A204.1 (cell line): ENCODE measurements around the gene CTSF.
A peak's percentile ranks its signal among the peaks of the same experiment; 100 is the strongest.
"Not testable (repeated sequence)": the region's sequence is repeated elsewhere in the genome, so short reads cannot be mapped to it uniquely, and the experiment has no call there.

Experiments
- FAIRE-seq: peaks from 2 replicates; lab custom pipeline; 2012; peaks lifted over from hg19 to GRCh38; lab: Jason Lieb, UNC

The CTSF gene

DNA sequence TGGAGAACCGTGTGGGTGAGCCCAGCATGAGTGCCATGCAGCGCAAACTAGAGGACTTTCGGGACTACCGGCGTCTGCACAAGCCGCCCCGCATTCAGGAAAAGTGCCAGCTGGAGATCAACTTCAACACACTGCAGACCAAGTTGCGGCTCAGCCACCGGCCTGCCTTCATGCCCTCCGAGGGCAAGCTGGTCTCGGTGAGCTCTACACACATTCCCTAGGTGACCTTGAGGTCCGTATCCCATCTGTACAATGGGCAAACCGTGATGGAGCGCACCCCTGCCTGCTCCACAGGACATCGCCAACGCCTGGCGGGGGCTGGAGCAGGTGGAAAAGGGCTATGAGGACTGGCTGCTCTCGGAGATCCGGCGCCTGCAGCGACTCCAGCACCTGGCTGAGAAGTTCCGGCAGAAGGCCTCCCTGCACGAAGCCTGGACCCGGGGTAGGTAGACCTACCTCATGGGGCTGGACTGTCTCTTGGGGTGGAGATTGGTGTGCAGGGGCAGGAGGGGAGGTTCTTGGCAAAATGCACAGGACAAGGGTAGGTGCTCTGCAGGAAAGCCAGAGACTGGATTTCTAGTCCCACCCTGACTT is 10.6 kb downstream of the CTSF start:
- no peak for FAIRE-seq

DNA sequence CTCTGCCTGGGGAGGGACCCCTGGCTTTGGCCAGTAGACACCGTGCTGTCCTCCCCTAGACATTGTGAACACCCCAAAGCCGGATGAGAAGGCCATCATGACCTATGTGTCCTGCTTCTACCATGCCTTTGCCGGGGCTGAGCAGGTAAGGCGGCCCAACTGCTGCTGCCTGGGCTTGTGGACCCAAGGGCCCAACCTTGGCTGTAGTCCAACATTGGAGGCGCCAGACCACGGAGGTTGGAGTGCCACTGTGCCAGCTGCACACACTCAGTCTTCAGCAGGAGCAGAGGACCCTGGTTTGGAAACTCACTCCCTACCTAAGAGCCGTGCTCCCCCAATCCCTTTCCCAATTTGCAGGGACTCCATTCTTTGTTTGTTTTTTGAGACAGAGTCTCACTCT is 12.3 kb downstream of the CTSF start:
- FAIRE-seq, result no peak

DNA sequence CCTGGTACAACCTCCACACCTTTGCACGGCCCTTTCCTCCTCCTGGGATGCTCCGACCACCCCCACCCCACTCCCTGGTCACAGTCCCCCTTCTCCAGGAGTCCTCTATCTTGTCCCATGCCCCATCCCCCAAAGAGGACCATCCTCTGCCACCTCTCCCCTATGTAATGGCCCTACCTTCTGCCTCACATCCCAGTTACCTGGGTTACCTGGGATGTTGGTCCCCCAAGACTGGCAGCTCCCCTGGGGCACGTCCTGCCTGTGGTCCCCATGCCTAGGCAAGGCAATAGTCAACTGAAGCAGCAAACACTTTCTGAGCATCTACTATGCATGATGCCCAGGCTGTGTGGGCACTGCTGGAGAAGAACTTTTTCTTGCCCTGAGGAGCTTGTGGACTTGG is 13.0 kb downstream of the CTSF start:
- no peak for FAIRE-seq

GRCh38 chr11:66554602-66555001 is 13.8 kb downstream of the CTSF start:
- no peak for FAIRE-seq

GRCh38 chr11:66550887-66551286 is 17.5 kb downstream of the CTSF start:
- no peak for FAIRE-seq

GRCh38 chr11:66549696-66550095 is 18.7 kb downstream of the CTSF start:
- FAIRE-seq, result no peak

DNA sequence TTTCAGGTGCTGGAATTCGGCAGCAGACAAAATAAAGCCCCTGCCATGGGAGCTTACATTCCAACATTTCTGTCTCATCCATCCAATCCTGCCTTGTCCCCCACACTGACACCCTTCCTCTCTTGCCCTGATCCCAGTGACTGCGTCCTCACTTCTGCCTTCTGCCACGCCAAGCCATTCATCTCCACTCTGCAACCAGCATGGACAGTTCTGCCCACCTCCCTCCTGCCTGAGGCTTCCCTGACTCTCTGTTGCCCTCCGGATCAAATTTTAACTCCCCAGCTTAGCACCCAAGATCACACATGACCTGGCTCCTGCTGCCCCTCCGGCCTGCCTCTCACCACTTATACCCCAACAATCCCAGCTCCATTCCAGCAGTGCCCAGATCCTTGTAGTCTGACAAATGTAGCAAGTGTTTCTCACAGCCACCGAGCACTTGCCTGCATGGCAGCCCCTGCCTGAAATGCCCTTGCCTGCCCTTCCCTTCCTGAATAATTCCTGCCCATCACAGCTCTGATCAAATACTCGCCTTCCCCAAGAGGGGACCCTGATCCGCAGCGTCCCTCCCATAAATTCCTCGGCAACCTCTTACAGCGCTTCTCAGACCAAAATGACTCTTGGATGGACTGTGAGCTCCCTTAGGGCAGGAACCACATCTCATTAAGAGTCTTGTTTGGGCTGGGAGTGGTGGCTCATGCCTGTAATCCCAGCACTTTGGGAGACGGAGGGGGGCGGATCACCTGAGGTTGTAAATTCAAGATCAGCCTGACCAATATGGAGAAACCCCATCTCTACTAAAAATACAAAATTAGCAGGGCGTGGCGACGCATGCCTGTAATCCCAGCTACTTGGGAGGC is 19.4 kb downstream of the CTSF start:
- FAIRE-seq, result no peak

- no peak for FAIRE-seq
Observed at GRCh38 chr11:66548041-66548440, 20.4 kb downstream of the CTSF start.

DNA sequence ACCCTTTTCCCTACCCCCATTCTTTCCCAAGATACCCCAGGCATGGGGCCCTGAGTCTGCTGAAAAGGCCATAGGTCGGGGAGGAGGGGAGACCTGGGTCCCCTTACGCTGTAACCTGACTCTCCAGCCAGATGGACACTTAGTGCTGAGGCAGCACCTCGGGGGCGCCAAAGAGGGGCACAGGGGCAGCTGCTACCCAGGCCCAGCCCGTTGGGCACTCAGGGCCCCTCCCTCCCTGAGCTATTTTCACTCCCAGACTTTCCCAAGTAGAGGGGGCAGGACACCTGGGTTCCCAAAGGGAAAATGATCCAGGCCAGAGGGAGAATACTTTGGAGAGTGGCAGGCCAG is 20.8 kb downstream of the CTSF start:
- no peak for FAIRE-seq

DNA sequence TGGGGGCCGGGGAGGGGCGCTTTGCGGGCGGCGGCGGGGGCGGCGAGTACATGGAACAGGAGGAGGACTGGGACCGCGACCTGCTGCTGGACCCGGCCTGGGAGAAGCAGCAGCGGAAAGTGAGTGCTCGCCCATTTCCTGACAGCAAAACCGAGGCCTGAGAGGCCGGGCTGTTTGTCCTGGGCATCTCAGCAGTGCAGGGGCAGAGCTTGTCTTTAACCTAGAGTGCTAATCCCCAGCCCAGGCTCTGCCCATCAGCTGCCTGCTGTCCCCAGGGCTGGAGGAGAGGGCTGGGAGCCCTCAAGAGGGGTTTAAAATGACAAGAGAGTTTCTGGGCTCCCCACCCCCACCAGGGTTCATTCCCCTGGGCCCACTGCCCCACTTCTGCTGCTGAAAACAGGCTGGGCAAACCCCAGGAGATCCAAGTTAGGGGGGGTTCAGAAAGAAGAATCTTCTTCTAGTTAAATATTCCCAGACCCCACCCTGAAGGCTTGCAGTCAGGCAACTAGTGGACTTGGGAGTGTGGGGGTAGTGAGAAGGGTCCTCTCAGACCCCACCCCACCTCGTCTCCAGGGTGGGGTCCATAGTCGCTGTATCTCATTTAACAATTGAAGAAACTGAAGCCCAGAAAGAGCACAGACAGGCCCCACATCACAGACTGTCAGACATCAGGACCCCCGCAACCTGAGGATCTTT is 21.3 kb downstream of the CTSF start:
- FAIRE-seq, result no peak

DNA sequence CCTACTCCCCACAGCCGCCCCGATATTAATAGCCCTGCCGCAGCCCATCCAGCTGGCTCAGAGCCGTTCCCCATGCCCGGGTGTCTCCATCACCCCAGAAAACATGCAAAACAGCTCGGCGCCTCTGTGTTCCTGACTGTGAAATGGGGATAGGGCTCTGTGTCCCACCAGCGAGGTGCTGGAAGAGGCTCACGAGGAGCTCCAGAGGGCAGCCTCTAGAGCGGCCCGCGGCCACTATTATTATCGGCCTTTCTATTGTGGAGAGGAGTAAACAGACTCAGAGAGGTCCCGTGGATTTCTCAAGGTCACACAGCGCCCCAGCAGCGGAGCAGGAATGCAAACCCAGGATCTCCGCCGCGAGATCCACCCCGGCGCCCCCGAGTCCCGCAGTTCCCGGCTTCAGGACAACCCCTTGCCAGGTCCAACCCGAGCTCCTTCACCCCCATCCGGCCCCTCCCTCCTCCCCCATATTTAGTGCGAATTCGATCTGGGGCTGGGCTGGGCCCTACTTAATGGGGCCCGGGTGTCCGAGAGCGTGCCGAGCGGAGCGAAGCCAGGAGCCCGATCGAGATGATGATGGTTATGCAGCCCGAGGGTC is 21.9 kb downstream of the CTSF start, which contains the start of gene ACTN3:
Gene ACTN3, plus strand, starts transcription at position 536 of the 598 bp plus-strand sequence. Its CDS starts 35 bp downstream, at position 571.
- no peak for FAIRE-seq

DNA sequence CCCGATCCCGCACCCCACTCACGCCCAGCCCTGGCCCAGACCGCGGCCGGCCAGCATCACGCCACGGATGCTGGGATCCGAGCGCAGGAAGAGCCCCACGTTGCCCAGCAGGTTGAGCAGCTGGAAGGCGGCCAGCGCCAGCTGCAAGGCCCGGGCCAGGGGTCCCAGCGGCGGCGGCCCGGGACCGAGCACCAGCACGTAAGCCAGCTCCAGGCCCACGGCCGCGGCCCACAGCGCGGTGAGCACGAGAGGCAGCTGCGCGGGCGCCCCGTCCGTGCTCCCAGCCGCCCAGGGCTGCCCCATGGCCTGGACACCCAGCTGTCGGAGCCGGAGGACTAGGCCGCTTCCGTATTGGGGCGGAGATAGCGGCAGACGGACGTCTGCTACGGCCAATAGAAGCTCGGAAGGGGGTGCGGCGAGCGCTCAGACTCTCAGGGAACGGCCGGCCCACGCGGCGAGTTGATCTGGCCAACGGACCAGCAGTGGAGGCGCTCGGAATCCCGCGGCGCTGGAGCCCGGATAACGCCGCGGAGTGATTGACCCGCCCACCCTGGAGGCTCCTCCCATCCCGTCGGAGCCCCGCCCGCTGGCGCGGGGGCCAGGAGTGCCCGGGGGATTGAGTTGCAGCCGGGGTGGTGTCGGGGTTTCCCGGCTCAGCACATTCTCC is 22.6 kb downstream of the CTSF start, which contains the start of gene ZDHHC24:
Gene ZDHHC24, minus strand, starts transcription at position 348 of the 667 bp plus-strand sequence. Its CDS starts 45 bp downstream, at position 303.
- FAIRE-seq, result peak; percentile 93

DNA sequence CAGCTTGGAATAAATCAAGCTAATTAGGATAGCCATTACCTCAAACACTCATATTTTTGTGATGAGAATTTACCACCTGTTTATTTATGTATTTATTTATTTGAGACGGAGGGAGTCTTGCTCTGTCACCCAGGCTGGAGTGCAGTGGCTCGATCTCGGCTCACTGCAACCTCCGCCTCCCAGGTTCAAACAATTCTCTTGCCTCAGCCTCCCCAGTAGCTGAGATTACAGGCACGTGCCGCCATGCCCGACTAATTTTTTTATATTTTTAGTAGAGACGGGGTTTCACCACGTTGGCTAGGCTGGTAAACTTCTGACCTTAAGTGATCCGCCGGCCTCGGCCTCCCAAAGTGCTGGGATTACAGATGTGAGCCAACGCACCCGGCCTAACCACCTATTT is 23.5 kb downstream of the CTSF start:
- not testable (repeated sequence) for FAIRE-seq

DNA sequence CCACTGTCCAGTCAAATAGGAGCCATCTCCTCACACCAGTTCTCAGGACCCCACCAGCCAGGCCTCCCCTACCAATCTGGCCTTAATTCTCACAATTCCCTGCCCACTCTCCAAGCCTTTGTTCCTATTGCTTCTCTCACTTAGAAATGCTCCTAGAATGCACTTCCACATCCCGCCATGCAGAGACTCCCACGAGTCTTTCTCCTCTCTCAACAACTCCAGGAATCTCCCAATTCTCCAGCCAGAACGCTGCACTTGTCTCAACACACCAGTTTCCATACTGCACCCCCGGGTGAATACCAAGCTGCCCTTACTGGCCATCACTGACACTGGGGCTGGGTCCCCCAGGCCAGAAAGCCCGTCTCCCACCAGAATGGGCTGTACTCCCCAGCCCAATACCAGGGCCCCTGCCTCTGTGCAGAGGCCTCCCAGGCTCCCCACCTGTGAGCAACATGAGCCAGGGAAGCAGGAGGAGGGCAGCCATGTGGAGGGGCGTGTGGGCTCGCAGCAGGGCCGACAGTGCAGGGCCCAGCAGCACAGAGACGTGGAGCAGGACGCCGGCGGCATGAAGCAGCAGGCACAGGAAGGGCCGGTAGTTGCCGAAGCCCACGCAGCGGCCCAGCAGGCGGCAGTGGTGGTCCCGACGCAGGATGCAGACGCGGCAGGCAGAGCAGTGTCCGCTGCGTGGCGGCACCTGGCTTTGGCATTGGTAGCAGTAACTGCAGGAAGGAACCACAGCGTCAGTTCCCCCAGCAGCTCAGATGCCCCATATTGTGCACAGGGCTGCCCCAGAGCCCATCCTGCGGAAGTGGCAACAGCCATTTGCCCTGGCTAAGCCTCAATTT is 24.9 kb downstream of the CTSF start:
- no peak for FAIRE-seq

GRCh38 chr11:66542362-66542761 is 26.0 kb downstream of the CTSF start:
- no peak for FAIRE-seq

DNA sequence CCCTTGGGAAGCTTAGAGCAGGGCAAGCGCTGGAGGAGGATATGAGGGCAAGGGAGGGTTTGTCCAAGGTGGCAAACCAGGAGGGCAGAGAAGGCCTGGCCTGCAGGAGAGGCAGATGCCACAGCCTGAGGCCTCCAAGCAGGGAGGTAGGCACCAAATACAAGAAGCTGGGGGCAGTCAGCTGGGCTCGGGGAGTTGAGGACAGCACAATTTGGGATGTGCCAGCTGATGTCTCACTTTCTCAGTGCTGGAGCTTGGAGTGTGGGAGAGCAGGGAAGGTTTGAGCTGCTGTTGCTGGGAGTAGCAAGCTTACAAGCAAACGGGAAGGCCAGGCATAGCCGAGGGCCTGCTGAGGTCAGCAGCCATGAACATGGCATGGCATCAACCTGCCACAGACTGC is 26.5 kb downstream of the CTSF start:
- no peak for FAIRE-seq

- FAIRE-seq, result not testable (repeated sequence)
Observed at GRCh38 chr11:66540598-66540997, 27.8 kb downstream of the CTSF start.

DNA sequence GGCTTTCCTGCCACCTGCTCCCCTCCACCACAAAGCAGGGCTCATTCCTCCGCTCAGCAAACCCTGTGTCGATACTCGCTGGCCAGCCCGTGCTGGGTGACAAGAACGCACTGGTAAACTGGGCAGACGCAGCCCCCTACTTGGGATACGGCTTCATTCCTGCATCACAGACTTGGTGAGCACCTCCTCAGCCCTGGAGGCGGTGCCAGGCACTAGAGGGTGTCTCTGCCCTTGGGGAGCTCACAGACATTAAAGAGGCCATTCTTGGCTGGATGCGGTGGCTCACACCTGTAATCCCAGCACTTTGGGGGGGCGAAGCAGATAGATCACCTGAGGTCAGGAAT is 28.6 kb downstream of the CTSF start:
- no peak for FAIRE-seq

DNA sequence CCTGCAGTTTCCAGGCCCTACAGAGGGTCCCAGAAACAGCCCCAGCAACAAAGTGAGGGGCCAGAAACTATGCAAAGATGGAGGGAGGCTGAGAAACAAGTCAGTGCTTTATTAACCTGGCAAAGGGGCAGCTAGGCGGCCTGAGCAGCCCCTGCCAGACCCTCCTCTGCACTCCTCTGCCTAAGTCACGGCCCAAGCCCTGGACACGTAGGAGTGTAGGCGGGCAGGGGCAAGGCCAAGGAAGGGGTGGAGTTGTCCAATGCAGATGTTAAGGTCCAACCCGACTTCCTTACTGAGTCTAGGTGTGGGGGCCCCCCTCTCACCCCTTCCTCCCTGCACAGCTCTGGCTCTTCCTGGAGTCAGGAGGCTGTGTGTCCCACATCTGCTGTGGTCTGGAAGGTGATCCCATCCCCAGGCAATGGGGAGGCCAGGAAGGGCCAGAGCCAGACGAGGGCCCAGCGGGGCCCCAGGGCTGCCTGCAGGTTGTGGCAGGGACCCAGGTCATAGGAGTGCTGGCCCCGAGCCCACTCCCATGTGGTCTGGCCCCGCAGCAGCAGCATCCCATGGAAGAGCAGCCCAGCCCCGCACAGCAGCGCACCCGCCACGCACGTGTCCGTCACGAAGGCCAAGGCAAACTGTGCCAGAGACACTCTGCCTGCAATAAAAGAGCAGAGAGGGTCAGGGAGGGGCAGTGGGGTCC is 29.1 kb downstream of the CTSF start:
- no peak for FAIRE-seq

- FAIRE-seq, result no peak
Observed at GRCh38 chr11:66532784-66533183, 35.6 kb downstream of the CTSF start.

DNA sequence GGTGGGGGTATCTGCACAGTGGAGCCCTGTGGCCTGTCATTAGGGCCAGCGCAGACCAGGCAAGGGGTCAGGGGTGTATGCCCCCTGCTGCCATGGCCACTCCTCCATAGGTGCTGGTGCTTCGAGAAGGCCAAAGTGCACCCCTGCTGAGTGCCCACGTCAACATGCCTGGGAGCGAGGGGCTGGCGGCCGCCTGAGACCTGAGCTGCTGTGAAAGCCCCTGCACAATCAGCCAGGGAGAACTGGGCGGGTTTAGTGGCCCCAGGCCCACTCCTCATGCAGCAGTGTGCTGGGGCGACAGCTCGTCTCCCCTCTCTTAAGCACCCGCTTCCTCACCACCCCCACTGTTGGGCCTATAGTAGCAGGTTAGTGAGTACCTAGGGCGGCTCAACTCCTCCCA is 36.6 kb downstream of the CTSF start:
- no peak for FAIRE-seq
